K562 (cell line): Measurements from ENCODE around the gene ASF1B. TPM values are rescaled to one million over a fixed set of nuclear protein-coding genes. Genes with fewer than 3 reads are reported as not detected.

Experiments
- ATAC-seq: fragments of 200-7000 bp; cut with Tn5 transposase; 3 replicates; pipeline ENCODE4 v1.9.1; 2020; ENCODE audit warnings: moderate library complexity
- BruUV-seq: library from RNA; stranded (reverse); fragments of 400-500 nt; replicated peaks from 2 replicates; lab custom pipeline; 2021; lab: Mats Ljungman, UMichigan
- CTCF ChIA-PET: fragments of 300-600 bp; formaldehyde crosslinking; extraction: SDS; loops from one replicate; lab custom pipeline; 2021; ENCODE audit warnings: low intra/inter-chr PET ratio; lab: Yijun Ruan, JAX
- POLR2A ChIA-PET: fragments of 300-600, 350-650 bp; sonication (Branson Sonifier 250); formaldehyde crosslinking; extraction: SDS; loops from one replicate; lab custom pipeline; 2021; ENCODE audit warnings: antibody characterized with exemption, inconsistent platforms; lab: Yijun Ruan, JAX
- DNase-seq, 4 experiments: peaks; one replicate each; pipeline versions ENCODE4 v3.0.0 to v3.0.0-alpha.2; 2011 to 2018; ENCODE audit warnings: low spot score in 3 of 4, mixed read lengths in 3 of 4; ENCODE audit errors: extremely low read depth in 1 of 4
- FAIRE-seq: peaks from 2 replicates; lab custom pipeline; 2011; peaks lifted over from hg19 to GRCh38; lab: Jason Lieb, UNC
- H2AFZ ChIP-seq: 2 replicates; pipeline ENCODE4 v1.6.0; 2011; ENCODE audit warnings: low read depth, low read length, control low read depth, inconsistent platforms
- H3K27ac ChIP-seq: fragments of 200-600 bp; 3 replicates; pipeline ENCODE4 v1.8.0; 2011; ENCODE audit warnings: low read depth, mild to moderate bottlenecking, control low read depth, inconsistent platforms, low read length, moderate library complexity, mixed read lengths; ENCODE audit errors: extremely low read depth
- H3K27me3 ChIP-seq, 2 experiments: fragments of 300-600 bp in 1 of 2; 2 replicates in 1 of 2; 3 replicates in 1 of 2; pipeline versions ENCODE4 v1.6.0 to v1.8.0; 2011; ENCODE audit warnings: inconsistent platforms in 2 of 2, low read length in 2 of 2, mild to moderate bottlenecking in 1 of 2, mixed read lengths in 1 of 2, moderate library complexity in 1 of 2; ENCODE audit not compliant: control insufficient read depth in 2 of 2, insufficient read depth in 2 of 2
- H3K36me3 ChIP-seq: fragments of 300-600 bp; 3 replicates; pipeline ENCODE4 v1.8.0; 2011; ENCODE audit warnings: mild to moderate bottlenecking, low read length, inconsistent platforms; ENCODE audit not compliant: control insufficient read depth, insufficient read depth
- H3K4me1 ChIP-seq, 2 experiments: fragments of 200-600 bp in 1 of 2; replicated peaks in 1 of 2; 2 replicates in 1 of 2; 3 replicates in 1 of 2; pipeline versions ENCODE4 v1.5.1 to v1.8.0; 2011; ENCODE audit warnings: inconsistent platforms in 2 of 2, low read length in 2 of 2, mild to moderate bottlenecking in 1 of 2, mixed read lengths in 1 of 2, moderate library complexity in 1 of 2; ENCODE audit not compliant: control insufficient read depth in 2 of 2, insufficient read depth in 2 of 2
- H3K4me2 ChIP-seq: 2 replicates; pipeline ENCODE4 v1.6.1; 2011; ENCODE audit warnings: low read length, control low read depth, inconsistent platforms, mixed read lengths; ENCODE audit not compliant: insufficient read depth
- H3K4me3 ChIP-seq: fragments of 200-600 bp; sonication (generic), shearing (Covaris generic); 2 replicates; pipeline ENCODE4 v1.5.1; 2016; ENCODE audit warnings: control low read depth, inconsistent platforms
- H3K79me2 ChIP-seq: fragments of 200-600 bp; 3 replicates; pipeline ENCODE4 v1.8.0; 2011; ENCODE audit warnings: low read length, inconsistent platforms; ENCODE audit not compliant: control insufficient read depth, insufficient read depth
- H3K9ac ChIP-seq, 2 experiments: 2 replicates each; pipeline versions ENCODE4 v1.6.0 to v1.6.1; 2011; ENCODE audit warnings: low read depth in 2 of 2, low read length in 2 of 2, control low read depth in 1 of 2, inconsistent platforms in 1 of 2, mild to moderate bottlenecking in 1 of 2, mixed read lengths in 1 of 2; ENCODE audit not compliant: insufficient read depth in 1 of 2
- H3K9me1 ChIP-seq: one replicate; pipeline ENCODE4 v1.6.0; 2011; ENCODE audit warnings: inconsistent platforms, mild to moderate bottlenecking, low read length, moderate library complexity; ENCODE audit not compliant: control insufficient read depth, insufficient read depth
- H3K9me3 ChIP-seq: replicated peaks from 2 replicates; pipeline ENCODE4 v1.5.1; 2011; ENCODE audit warnings: low read depth, low read length, inconsistent platforms; ENCODE audit not compliant: control insufficient read depth, insufficient read depth
- H4K20me1 ChIP-seq: replicated peaks from 2 replicates; pipeline ENCODE4 v1.6.1; 2011; ENCODE audit warnings: low read length, inconsistent platforms, mixed read lengths; ENCODE audit not compliant: control insufficient read depth, insufficient read depth
- AFF1 ChIP-seq, 2 experiments: fragments of 450-650 bp; IDR thresholded peaks; 2 replicates each; pipeline ENCODE4 v1.6.1; 2018; ENCODE audit warnings: mild to moderate bottlenecking in 2 of 2, low read depth in 1 of 2; ENCODE audit not compliant: partially characterized antibody in 2 of 2
- EGR1 ChIP-seq: fragments of 450-650 bp; conservative IDR thresholded peaks from 2 replicates; pipeline ENCODE4 v1.6.1; 2017; ENCODE audit warnings: mild to moderate bottlenecking
- GATAD2A ChIP-seq: fragments of 450-650 bp; IDR thresholded peaks from 2 replicates; pipeline ENCODE4 v1.6.1; 2017
- PKNOX1 ChIP-seq: fragments of 450-650 bp; IDR thresholded peaks from 2 replicates; pipeline ENCODE4 v1.6.1; 2016
- PPARD ChIP-seq: fragments of 250-450 bp; sonication (Bioruptor Pico); IDR thresholded peaks from 2 replicates; pipeline ENCODE4 v1.8.0; 2022; ENCODE audit warnings: inconsistent platforms, mild to moderate bottlenecking, moderate library complexity
- WGBS: fragments of 100-300 bp; shearing (Covaris generic); methylation state at CpG from one replicate; pipeline ENCODE4 v1.1.6; 2016; ENCODE audit warnings: low coverage, mixed read lengths; ENCODE audit not compliant: insufficient coverage; ENCODE audit errors: missing lambda C conversion rate; 5-methylcytosine and 5-hydroxymethylcytosine counted together
- in situ Hi-C: fragments of 300-500 bp; cut with MboI; formaldehyde crosslinking; loops from 4 replicates; pipeline ENCODE4 v1.15.0; 2018; ENCODE audit warnings: inconsistent platforms, mixed read lengths
- intact Hi-C: fragments of 100-400 bp; cut with micrococcal nuclease; formaldehyde crosslinking; loops from 2 replicates; pipeline ENCODE4 v1.14.2; 2022
- polyA plus RNA-seq, 8 experiments: library from polyadenylated mRNA; depleted of rRNA in 4 of 8; stranded (reverse) in 5 of 8; unstranded in 3 of 8; fragments of >200 nt; fragmentation: Nextera tagmentation in 2 of 8; fragmentation: Illumina TruSeq in 1 of 8; extraction: Ambion mirVana in 2 of 8; extraction: Trizol in 1 of 8; gene quantifications; 2 replicates each; pipeline versions ENCODE4 v1.2.1 to v1.2.3, GENCODE V29; 2011 to 2014; ENCODE audit warnings: inconsistent platforms in 1 of 8, missing spikeins in 1 of 8
- total RNA-seq, 7 experiments: library from RNA; depleted of rRNA in 6 of 7; stranded (reverse); fragments of >200 nt in 6 of 7; fragmentation: Illumina TruSeq in 2 of 7; extraction: Trizol in 2 of 7; gene quantifications; 2 replicates each; pipeline versions ENCODE4 v1.2.1 to v1.2.3, GENCODE V29; 2011 to 2021; ENCODE audit warnings: low replicate concordance in 1 of 7

Gene ASF1B
- total and polyA plus RNA-seq, 9 of the 15 experiments (the other 6 are each of a cell fraction or from before 2014, with no cell fraction given): 6.0 to 69.4 (median 53.3) TPM

- DNase-seq (no peak), ATAC-seq (no peak), FAIRE-seq (no peak)
- Histone ChIP-seq H3K4me1 (peaks cover 12 to 48% of the 10 kb centered on the region in 2 experiments; a peak in 4 of 5 replicates), H3K27ac (peak overlapping the region; percentile 94), H3K79me2 (peaks cover 34% of the 10 kb centered on the region), H4K20me1 (no peaks in the 10 kb centered on the region), H3K27me3 (no peaks in the 10 kb centered on the region), H3K4me2 (peak overlapping the region; percentile 97), H3K36me3 (peaks cover 22% of the 10 kb centered on the region; the same call in 2 of the 3 replicates), H3K9ac (peak overlapping the region; percentile 86 to 100; a peak in 3 of 4 replicates), H2AFZ (no peak overlapping the region), H3K9me3 (no peaks in the 10 kb centered on the region), H3K9me1 (no peaks in the 10 kb centered on the region), H3K4me3 (peak overlapping the region; percentile 84)
- no TSS peak for BruUV-seq
- in situ Hi-C loops: no loop called here
- 15% methylated on average over 6 of the region's 6 CpGs for WGBS
- intact Hi-C loops: loop anchor here (5.0 kb wide), 2 partner anchors 212 to 352 kb away; no protein-coding TSS in a partner anchor
- POLR2A ChIA-PET: interaction anchor here (0.5 to 2.4 kb wide), 10 partner anchors 9 to 394 kb away, joined by 3 to 13 read pairs (median 4); partner anchors contain the start of gene PRKACA
- TF ChIP-seq PPARD: no peak
- TF ChIP-seq GATAD2A: 0 out of 2 replicates have a peak, but pooled peaks have one; percentile 56
- 0 out of 2 replicates have a peak, but pooled peaks have one; percentile 15 for TF ChIP-seq EGR1
- CTCF ChIA-PET: no interaction called here
Measured at GRCh38 chr19:14135355-14135754, 1.0 kb downstream of the ASF1B start.

- H3K4me1 ChIP-seq: no peaks in the 10 kb centered on the region; a peak in 1 of 5 replicates
- no peak overlapping the region for H2AFZ ChIP-seq
- H4K20me1 ChIP-seq: no peaks in the 10 kb centered on the region
- in situ Hi-C loops: no loop called here
- POLR2A ChIA-PET: interaction anchor here (0.6 to 1.2 kb wide), 4 partner anchors 14 to 71 kb away, joined by 3 read pairs; no protein-coding TSS in a partner anchor
- H3K4me2 ChIP-seq: no peak overlapping the region
- H3K9me3 ChIP-seq: no peaks in the 10 kb centered on the region
- FAIRE-seq: no peak
- no peak for TF ChIP-seq AFF1 (IDR thresholded peaks at IDR 0.05; ENCODE audit: low read depth in 1 of 2, partially characterized antibody in 2 of 2)
- TF ChIP-seq PKNOX1: peak; percentile 61
- no peaks in the 10 kb centered on the region for H3K9me1 ChIP-seq
- ATAC-seq: no peak; the same call in 2 of the 3 replicates
- no TSS peak for BruUV-seq
- H3K36me3 ChIP-seq: peaks cover 49% of the 10 kb centered on the region
- WGBS: 85% methylated on average over 4 of the region's 4 CpGs
- no peak overlapping the region for H3K4me3 ChIP-seq
- CTCF ChIA-PET: no interaction called here
- no peaks in the 10 kb centered on the region for H3K27me3 ChIP-seq
- intact Hi-C loops: no loop called here
- H3K27ac ChIP-seq: no peak overlapping the region
- H3K9ac ChIP-seq: no peak overlapping the region
- 0 out of 3 replicates have a peak, but pooled peaks cover under 1% of the 10 kb centered on the region for H3K79me2 ChIP-seq
- DNase-seq: no peak
Measured at GRCh38 chr19:14127929-14128509, 8.4 kb downstream of the ASF1B start.
